GM21390 (cell line): ENCODE results near the gene CAMKK2.
A peak's percentile ranks its signal among the peaks of the same experiment; 100 is the strongest.
"Not testable (repeated sequence)": the region's sequence is repeated elsewhere in the genome, so short reads cannot be mapped to it uniquely, and the experiment has no call there.

Experiments
- ATAC-seq: cut with Tn5 transposase; IDR thresholded peaks from one replicate; pipeline ENCODE4 v1.9.1; 2021; ENCODE audit not compliant: unreplicated experiment

The CAMKK2 gene

DNA sequence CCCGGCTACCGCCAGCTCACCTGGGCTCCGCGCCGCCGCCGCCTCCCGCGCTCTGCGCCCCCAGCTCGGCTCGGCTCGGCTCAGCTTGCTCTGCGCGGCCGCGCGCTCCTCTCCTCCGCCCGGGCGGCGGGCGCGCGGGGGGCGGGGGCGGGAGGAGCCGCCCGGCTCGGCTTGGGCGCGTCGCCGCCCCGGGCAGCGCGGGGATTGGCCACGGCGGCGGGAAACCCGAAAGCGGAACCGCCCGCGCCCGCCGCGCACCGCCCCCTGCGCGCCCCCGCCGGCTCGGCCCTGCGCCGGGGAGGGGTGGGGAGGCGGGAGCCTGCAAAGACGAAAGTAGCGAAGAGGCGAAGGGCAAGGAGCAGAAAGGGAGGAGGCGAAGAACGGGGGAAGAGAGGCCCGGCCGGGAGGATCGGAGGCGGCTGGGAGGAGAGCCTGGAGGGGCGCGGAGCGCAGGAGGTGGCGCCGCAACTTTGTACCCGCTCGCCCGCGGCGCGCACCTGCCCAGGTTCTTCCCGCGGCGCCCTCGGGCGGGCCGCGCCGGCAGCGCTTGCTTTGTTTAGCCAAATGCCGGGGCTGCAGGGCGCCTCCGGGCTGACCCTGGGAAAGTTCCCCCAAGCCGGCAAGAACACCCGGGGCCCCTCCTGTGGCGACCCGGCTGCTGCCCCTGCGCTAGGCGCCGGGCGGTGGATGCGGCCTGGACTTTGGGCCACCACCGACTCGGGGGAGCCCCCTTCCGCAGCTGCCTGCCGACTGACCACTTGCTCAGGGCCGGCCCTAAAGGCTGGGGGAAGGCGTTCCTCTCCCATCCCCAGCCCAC, at the start of gene CAMKK2:
Gene CAMKK2, minus strand, starts transcription at position 92 of the 817 bp plus-strand sequence. CDS start 22,183 bp downstream, outside the sequence.
- ATAC-seq = peak; percentile 61

DNA sequence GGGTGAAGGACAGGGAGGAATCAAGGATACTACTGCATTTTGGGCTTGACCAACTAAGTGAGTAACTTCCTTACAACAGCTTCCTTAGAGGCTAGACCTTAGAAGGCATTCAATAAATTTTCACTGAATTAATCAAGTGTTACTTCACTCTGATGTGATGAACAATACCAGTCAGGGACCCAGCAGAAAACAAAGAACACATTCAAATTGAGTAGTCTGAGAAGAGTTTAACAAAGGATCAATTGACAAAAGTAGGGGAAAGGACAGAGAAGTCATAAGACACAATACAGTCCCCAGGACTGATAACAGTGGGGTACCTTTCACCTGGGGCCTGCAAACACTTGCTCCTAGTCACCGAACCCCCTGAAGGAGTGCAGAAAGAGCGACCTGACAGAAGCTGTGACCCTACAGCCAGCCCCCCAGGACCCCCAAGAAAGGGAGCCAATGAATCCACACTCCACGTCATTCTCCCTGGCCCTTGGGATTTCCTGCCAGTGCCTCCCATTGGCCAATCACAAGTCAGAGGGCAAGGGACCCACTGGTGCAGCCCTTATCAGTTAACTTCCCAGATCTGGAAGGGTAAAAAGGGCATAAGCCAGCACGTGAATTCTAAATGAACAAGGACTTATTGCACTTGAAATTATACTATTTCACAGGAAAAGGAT, 48.8 kb upstream of the CAMKK2 start:
- ATAC-seq = no peak

DNA sequence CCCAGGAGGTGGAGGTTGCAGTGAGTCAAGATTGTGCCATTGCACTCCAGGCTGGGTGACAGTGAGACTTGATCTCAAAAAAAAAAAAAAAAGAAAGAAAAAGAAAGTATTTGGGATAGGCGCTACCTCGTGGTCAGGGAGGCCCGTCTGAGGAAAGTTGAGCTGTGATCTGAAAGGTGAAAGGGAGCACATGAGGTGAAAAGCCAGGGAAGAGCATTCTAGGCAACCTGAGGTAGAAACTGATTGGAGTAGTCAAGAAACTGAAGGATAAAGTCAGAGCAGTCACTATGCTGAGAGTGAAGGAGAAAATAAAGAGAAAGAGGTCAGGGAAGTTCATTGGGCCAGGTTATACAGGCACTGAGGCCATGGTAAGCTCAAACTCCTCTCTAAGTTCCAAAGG, 48.0 kb upstream of the CAMKK2 start:
- ATAC-seq = no peak

DNA sequence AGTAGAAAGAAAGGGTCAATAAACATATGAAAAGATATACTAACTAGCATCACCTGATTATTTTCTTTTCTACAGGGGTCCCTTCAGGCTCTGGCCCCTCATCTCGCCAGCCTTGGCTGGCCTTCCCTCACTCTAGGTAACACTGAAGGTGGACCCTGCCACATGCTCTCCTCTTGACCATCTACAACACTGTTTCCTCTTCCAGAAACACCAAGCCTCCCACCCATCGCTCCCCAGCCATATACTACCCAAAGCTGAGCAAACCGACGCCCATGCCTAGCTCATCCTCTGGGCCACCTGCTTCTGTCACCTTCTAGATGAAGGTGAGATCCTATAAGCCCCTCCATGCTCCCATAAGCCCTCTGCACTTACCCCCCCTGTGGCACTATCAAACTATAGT, 40.9 kb upstream of the CAMKK2 start:
- ATAC-seq = no peak

GRCh38 chr12:121334513-121335343, 38.2 kb upstream of the CAMKK2 start:
- no peak for ATAC-seq

- no peak for ATAC-seq
Observed at GRCh38 chr12:121333747-121334146, 37.2 kb upstream of the CAMKK2 start.

GRCh38 chr12:121331248-121331647, 34.7 kb upstream of the CAMKK2 start:
- ATAC-seq = no peak

DNA sequence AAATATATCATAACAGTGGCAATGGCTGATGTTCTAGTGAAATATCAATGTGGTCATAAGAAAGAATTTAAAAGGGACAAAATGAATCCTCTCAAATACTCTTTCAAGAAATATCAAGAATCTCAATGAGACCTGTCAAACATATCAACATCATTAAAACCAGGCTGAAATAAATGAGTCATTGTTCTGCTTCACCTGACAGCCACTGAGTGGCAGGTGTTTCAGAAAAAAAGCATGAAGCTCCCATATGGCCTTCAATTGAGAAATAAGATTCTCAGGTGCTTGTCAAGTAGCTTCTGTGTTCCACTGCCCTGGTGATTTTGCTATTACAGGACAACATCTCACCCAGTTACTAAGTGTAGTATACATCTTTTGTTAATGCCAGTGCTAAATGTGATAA, 34.2 kb upstream of the CAMKK2 start:
- no peak for ATAC-seq

GRCh38 chr12:121330195-121330594, 33.7 kb upstream of the CAMKK2 start:
- no peak for ATAC-seq

GRCh38 chr12:121328620-121329019, 32.1 kb upstream of the CAMKK2 start:
- ATAC-seq = no peak

DNA sequence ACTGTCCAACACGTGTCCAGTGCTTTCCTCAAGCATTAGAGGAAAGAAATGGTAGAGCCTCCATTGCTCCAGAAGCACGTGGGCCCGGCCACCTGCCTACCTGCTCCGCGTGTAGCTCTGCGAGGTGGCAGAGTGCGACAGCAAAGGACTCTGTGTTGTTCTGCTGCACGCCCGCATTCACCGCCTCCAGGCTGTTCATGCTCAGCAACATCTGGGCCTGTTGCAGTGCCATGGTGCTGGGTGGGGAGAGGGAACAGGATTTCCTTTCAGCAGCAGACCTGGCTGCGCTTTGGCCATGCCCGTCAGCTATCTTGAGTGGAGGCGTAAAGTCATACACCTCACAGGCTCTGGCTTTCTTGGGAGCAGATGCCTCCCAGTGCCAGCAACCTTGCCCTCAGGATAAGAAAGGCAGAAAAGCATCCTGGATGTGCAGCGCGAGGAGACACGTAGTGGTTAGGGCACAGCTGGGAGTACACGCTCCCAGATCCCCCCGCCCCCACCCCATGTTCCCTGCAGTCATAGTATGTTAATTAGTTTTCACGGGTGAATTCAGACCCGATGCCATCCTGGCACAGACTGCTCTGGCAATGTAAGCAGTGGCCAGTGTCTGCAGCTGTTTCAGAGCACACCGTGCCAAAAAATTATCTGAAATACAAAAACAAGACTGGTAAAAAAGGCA, 30.6 kb upstream of the CAMKK2 start:
- no peak for ATAC-seq

- ATAC-seq = no peak
Observed at GRCh38 chr12:121325922-121326396, 29.4 kb upstream of the CAMKK2 start.

DNA sequence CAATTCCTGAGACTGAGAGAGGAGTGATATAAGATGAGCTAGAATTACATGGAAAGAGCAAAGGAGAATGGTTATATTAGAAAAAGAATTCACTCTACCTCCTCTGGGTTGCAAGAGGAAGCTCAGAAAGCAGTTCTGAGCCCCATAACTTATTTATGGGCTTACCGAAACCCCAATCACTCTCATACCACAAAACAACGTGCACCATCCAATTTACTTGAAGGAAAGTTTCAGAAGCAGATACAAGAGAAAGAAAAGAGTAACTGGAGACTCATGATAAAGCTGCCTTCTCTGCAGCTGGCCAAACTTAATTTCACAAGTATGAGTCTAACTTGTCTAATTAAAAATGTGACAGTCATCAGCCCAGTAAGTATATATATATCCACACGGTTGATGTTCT, 27.4 kb upstream of the CAMKK2 start:
- no peak for ATAC-seq

DNA sequence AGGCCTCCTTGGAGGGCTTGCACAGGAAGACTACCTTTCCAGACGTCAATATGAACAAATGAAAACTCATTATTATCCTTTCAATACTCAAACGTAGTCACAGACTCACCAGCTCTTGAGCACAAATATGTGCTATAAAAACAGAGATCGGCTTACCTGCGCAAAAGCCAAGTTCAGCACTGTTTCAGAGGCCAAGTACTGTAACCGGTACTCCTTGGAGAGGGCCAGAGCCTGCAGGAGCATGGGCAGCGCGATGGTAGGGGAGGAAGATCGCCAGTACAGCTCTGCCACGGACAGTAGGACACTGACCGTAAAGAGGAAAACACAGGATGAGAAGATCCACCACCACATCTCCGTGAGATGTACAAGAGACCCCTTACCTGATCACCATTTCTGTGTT, 21.6 kb upstream of the CAMKK2 start:
- ATAC-seq = no peak

DNA sequence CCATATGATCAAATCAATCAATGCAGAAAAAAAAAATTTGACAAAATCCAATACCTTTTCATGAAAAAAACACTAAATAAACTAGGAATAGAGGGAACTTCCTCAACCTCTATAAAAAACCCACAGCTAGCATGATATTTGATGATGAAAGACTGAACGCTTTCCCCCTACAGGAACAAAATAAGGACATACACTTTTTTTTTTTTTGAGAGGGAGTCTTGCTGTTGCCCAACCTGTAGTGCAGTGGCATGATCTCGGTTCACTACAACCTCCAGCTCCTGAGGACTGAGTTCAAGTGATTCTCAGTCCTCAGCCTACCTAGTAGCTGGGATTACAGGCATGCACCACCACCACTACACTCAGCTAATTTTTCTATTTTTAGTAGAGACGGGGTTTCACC, 17.9 kb upstream of the CAMKK2 start:
- ATAC-seq = no peak

DNA sequence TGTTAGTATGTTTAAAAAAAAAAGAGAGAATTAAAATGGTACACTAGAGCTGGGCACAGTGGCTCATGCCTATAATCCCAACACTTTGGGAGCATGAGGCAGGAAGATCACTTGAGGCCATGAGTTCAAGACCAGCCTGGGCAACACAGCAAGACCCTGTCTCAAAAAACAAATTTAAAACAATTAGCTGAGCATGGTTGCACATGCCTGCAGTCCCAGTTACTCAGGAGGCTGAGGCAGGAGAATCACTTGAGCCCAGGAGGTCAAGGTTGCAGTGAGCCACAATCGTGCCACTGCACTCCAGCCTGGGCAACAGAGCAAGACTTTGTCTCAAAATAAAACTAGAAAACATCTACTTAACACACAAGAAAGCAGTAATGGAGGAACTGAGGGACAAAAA, 13.7 kb upstream of the CAMKK2 start:
- not testable (repeated sequence) for ATAC-seq

DNA sequence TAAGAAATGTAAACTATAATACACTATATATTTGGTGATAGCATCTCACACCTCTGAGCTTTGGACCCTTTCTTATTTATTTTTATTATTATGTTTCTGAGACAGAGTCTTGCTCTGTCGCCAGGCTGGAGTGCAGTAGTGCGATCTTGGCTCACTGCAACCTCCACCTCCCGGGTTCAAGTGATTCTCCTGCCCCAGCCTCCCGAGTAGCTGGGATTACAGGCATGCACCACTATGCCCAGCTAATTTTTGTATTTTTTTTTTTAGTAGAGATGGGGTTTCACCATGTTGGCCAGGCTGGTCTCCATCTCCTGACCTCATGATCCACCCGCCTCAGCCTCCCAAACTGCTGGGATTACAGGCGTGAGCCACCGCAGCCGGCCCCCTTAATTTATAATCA, 10.9 kb upstream of the CAMKK2 start:
- ATAC-seq = not testable (repeated sequence)

- no peak for ATAC-seq
Observed at GRCh38 chr12:121304306-121304705, 7.8 kb upstream of the CAMKK2 start.

DNA sequence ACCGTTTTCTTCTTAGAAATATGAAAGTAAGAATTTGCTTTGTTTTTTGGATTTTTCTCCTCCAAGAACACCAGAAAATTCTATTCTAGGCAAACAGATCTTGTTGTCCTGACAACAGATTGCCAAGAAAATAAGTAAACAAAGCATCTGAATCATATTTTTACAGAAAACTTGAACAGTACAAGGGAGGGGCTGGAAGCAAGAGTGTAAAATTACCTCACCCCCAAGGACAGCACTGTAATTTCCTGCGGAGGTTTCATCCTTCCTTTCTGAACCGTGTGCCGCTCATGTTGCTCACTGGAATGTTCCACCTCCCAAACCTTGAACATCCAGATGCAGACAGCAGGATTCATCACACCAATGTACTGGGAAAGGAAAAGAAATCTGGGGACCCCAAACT, 5.4 kb upstream of the CAMKK2 start:
- no peak for ATAC-seq

DNA sequence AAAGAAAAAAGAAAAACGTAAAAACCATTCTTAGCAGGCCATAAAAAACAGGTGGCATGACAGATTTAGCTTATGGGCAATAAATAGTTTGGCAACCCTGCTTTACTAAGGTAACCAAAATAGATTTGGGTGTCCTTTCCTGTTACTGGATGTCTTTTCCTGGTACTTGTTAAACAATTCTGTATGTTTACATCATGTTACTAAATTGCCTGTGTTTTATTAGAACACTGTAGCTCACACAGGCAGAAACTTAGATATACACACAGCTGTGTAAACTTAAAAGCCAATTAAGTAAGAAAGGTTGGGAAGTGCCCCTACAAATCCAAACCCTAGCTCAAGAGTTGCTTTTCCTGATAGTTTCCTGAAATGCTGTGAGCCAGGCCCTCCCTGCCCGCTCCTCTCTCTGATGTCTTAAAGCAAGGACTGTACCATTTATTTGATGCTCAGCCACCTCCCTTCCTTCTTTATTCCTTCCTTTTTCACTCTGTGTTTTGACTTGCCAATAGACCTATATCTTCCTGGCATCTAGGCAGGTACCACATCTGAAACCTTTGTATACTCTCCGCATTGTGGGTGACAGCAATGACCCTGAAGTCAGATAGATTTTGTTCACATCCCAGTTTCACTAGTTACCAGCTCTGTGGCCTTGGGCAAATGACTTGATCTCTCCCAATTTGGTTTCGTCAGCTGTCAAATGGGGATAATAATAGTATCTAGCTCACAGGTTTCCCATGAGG, 3.7 kb upstream of the CAMKK2 start:
- ATAC-seq = no peak
